Thoracic aorta (tissue), 2 donors: ENCODE results near the gene CPNE4. TPM values are rescaled to one million over a fixed set of nuclear protein-coding genes. Genes with fewer than 3 reads are reported as not detected.

ENCODE experiments used
- ATAC-seq: fragments of 150-250 bp; one replicate; pipeline ENCODE4 v1.8.0; 2017; ENCODE audit warnings: low read depth; ENCODE audit not compliant: insufficient number of reproducible peaks, low FRiP score
- DNase-seq: peaks from one replicate; pipeline ENCODE4 v3.0.0-alpha.2; 2020; ENCODE audit warnings: low spot score
- H3K27ac ChIP-seq, 2 donors: fragments of 200-600 bp; sonication (generic); 1 replicate in 1 of 2; 2 replicates in 1 of 2; pipeline ENCODE4 v1.5.1; 2016; ENCODE audit warnings: mild to moderate bottlenecking in 2 of 2, moderate library complexity in 2 of 2
- H3K27me3 ChIP-seq: fragments of 200-600 bp; sonication (generic); replicated peaks from 2 replicates; pipeline ENCODE4 v1.6.0; 2016; ENCODE audit warnings: mild to moderate bottlenecking; ENCODE audit not compliant: insufficient read depth
- H3K36me3 ChIP-seq: fragments of 200-600 bp; sonication (generic); one replicate; pipeline ENCODE4 v1.5.1; 2016
- H3K4me1 ChIP-seq, 2 donors: fragments of 200-600 bp; sonication (generic); 1 replicate in 1 of 2; 2 replicates in 1 of 2; pipeline versions ENCODE4 v1.5.1 to v1.6.0; 2016; ENCODE audit warnings: low read depth in 2 of 2, mild to moderate bottlenecking in 1 of 2; ENCODE audit not compliant: control insufficient read depth in 1 of 2
- H3K4me3 ChIP-seq: fragments of 200-600 bp; sonication (generic); 2 replicates; pipeline ENCODE4 v1.5.1; 2016; ENCODE audit warnings: mild to moderate bottlenecking
- H3K9me3 ChIP-seq: fragments of 200-600 bp; sonication (generic); 2 replicates; pipeline ENCODE4 v1.5.1; 2016
- CTCF ChIP-seq: fragments of 200-600 bp; sonication (generic); IDR thresholded peaks from one replicate; pipeline ENCODE4 v1.5.1; 2019; ENCODE audit warnings: antibody characterized with exemption
- total RNA-seq, 2 donors: library from RNA; depleted of rRNA; stranded (reverse); fragments of >200 nt; gene quantifications; one replicate each; pipeline versions ENCODE4 v1.1.0 to v1.2.3, GENCODE V29; 2016

Gene CPNE4
- total RNA-seq, 2 donors from 2014 or later = 0.54 to 4.9 TPM

- no peaks in the 10 kb centered on the region for H3K27me3 ChIP-seq
- H3K4me1 ChIP-seq = peaks cover 3 to 12% of the 10 kb centered on the region in 2 donors
- ATAC-seq (no peak), DNase-seq (no peak)
- no peak for TF ChIP-seq CTCF
- H3K36me3 ChIP-seq = no peaks in the 10 kb centered on the region
- H3K9me3 ChIP-seq = no peaks in the 10 kb centered on the region
- no peak overlapping the region for H3K27ac ChIP-seq
- H3K4me3 ChIP-seq = no peak overlapping the region
These were observed 494.0 kb downstream of the CPNE4 start for GRCh38 chr3:131540821-131541220.

DNA sequence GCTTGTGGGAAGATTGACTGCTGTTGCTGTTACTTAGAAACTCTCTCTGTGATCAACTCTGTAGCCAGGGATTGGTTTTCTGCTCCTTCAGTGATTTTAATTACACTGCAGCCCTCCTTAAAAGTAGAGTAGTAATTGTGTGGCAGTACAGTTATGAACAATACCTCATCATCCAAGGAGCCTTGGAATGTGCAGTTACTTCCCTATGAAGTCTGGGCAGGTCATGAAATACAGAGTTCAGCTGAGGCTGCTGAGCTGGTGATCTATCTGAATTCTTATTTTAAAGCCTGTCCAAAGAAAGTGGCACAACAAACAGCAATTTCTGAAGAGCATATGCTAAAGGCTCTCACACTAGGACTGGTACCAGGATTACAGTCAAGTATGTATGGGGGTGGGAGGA lies 494.7 kb downstream of the CPNE4 start:
- H3K4me1 ChIP-seq = peaks cover 3 to 12% of the 10 kb centered on the region in 2 donors
- no peaks in the 10 kb centered on the region for H3K36me3 ChIP-seq
- H3K27ac ChIP-seq = no peak overlapping the region
- no peaks in the 10 kb centered on the region for H3K9me3 ChIP-seq
- TF ChIP-seq CTCF = no peak
- ATAC-seq (no peak), DNase-seq (no peak)
- no peaks in the 10 kb centered on the region for H3K27me3 ChIP-seq
- no peak overlapping the region for H3K4me3 ChIP-seq

GRCh38 chr3:131538968-131539367 lies 495.8 kb downstream of the CPNE4 start:
- no peak for ATAC-seq
- no peak for TF ChIP-seq CTCF

DNA sequence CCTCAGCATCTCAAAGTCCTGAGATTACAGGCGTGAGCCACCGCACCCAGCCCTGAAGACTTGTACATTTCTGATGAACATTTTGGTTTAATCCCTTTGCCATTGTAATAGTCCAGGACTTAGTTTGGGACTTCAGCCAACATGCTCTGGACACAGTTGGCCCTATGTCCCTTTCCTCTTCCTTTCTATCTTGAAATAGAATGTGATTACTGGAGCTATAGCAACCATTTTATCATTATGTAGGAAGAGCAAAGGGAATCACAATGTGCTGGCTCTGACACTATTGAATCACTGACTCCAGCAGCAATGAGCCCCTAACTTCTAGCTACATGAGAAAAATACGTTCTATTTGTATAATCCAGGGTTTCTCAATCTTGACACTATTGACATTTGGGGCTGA lies 497.3 kb downstream of the CPNE4 start:
- H3K27me3 ChIP-seq = no peaks in the 10 kb centered on the region
- no peaks in the 10 kb centered on the region for H3K36me3 ChIP-seq
- H3K4me1 ChIP-seq = peaks cover 0 to 5% of the 10 kb centered on the region in 2 donors
- no peaks in the 10 kb centered on the region for H3K9me3 ChIP-seq
- no peak for ATAC-seq
- DNase-seq = no peak
- no peak for TF ChIP-seq CTCF
- H3K27ac ChIP-seq = no peak overlapping the region
- H3K4me3 ChIP-seq = no peak overlapping the region

More at GRCh38 chr3:131538968-131539367, 495.8 kb downstream of the CPNE4 start:
- Histone ChIP-seq H3K27ac (no peak overlapping the region), H3K36me3 (no peaks in the 10 kb centered on the region), H3K4me3 (no peak overlapping the region), H3K4me1 (peaks cover 3 to 9% of the 10 kb centered on the region in 2 donors), H3K9me3 (no peaks in the 10 kb centered on the region), H3K27me3 (no peaks in the 10 kb centered on the region)
- no peak for DNase-seq

- no peaks in the 10 kb centered on the region for H3K9me3 ChIP-seq
- no peak overlapping the region for H3K27ac ChIP-seq
- H3K4me3 ChIP-seq = no peak overlapping the region
- no peaks in the 10 kb centered on the region for H3K36me3 ChIP-seq
- no peak for TF ChIP-seq CTCF
- H3K27me3 ChIP-seq = no peaks in the 10 kb centered on the region
- H3K4me1 ChIP-seq = peaks cover 0 to 5% of the 10 kb centered on the region in 2 donors
- ATAC-seq (no peak), DNase-seq (no peak)
These were observed 499.2 kb downstream of the CPNE4 start for GRCh38 chr3:131535596-131535995.
